ENCODE data around the gene MND1.

- TF ChIP-seq CTCF (IDR thresholded peaks at IDR 0.05; ENCODE audit: insufficient read depth, low read depth, low read length) = no peak
- no peak for TF ChIP-seq EZH2 (IDR thresholded peaks at IDR 0.05; ENCODE audit: insufficient read depth, low read length)
These were observed 30.8 kb downstream of the MND1 start for GRCh38 chr4:153375303-153375702.

Data from astrocyte (in vitro differentiated cells and primary cell).